GM12865 (cell line): ENCODE measurements around the gene CCSAP.

ENCODE experiments used
- DNase-seq: peaks from one replicate; pipeline ENCODE4 v3.0.0; 2010; ENCODE audit warnings: low read depth
- H3K4me3 ChIP-seq: 2 replicates; pipeline ENCODE4 v1.5.1; 2011; ENCODE audit warnings: mild to moderate bottlenecking, low read depth, low read length, control low read depth
- TF ChIP-seq, protein P1 (sequence below): IDR thresholded peaks from 2 replicates; pipeline ENCODE4 v1.5.1; 2011; ENCODE audit warnings: low read length, control low read depth, low read depth, inconsistent platforms; ENCODE audit not compliant: insufficient read depth; ENCODE audit errors: missing control alignments

The CCSAP gene, protein sequence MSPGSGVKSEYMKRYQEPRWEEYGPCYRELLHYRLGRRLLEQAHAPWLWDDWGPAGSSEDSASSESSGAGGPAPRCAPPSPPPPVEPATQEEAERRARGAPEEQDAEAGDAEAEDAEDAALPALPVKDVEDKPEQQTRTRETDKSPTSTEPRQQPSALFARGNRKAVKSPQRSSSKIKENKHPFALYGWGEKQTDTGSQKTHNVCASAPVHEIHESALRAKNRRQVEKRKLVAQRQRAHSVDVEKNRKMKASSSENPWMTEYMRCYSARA

GRCh38 chr1:229342656-229343569 is at the start of gene CCSAP:
CCSAP (minus strand) TSS chr1:229343047; CDS start chr1:229342465, 582 bp downstream.
- H3K4me3 ChIP-seq: peak within 1 kb of the TSS; percentile 76
- DNase-seq: peak; percentile 55
- TF ChIP-seq, protein P1, sequence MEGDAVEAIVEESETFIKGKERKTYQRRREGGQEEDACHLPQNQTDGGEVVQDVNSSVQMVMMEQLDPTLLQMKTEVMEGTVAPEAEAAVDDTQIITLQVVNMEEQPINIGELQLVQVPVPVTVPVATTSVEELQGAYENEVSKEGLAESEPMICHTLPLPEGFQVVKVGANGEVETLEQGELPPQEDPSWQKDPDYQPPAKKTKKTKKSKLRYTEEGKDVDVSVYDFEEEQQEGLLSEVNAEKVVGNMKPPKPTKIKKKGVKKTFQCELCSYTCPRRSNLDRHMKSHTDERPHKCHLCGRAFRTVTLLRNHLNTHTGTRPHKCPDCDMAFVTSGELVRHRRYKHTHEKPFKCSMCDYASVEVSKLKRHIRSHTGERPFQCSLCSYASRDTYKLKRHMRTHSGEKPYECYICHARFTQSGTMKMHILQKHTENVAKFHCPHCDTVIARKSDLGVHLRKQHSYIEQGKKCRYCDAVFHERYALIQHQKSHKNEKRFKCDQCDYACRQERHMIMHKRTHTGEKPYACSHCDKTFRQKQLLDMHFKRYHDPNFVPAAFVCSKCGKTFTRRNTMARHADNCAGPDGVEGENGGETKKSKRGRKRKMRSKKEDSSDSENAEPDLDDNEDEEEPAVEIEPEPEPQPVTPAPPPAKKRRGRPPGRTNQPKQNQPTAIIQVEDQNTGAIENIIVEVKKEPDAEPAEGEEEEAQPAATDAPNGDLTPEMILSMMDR: no peak

- TF ChIP-seq, protein P1: no peak
- DNase-seq: no peak
- no peak overlapping the region for H3K4me3 ChIP-seq
Measured at GRCh38 chr1:229390130-229390529, 47.3 kb upstream of the CCSAP start.

- no peak for DNase-seq
- H3K4me3 ChIP-seq: no peak overlapping the region
- TF ChIP-seq, protein P1: no peak
Measured at GRCh38 chr1:229388897-229389580, 46.2 kb upstream of the CCSAP start.

DNA sequence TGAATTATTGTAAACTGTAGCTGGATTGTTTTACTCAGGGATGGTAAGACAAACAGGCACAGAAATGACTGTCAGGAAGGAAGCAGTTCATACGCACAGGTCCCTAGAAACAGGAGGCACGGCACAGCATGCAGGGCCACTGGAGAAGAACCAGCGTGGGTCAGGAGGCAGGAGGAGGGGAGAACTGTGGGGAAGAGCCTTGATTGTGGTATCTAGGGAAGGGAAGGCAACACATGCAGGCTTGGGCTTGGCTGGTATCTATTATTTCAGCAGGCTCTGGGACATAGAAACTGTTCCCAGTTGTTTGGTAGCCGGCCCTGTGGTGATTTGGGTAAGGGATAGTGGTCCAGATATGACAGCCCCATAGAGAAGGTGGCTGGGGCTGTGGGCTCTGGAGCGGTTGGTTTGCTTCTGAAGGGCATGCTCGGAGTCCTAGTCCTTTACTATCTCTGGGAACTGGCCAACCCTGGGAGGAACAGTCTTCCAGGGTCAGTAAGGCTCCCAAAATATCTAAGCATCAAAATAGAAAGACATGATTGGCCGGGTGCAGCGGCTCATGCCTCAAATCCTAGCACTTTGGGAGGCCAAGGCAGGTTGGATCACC is 43.1 kb upstream of the CCSAP start:
- TF ChIP-seq, protein P1: no peak
- no peak overlapping the region for H3K4me3 ChIP-seq
- DNase-seq: no peak

- TF ChIP-seq, protein P1: no peak
- no peak overlapping the region for H3K4me3 ChIP-seq
- peak; percentile 18 for DNase-seq
Measured at GRCh38 chr1:229384822-229385221, 42.0 kb upstream of the CCSAP start.

DNA sequence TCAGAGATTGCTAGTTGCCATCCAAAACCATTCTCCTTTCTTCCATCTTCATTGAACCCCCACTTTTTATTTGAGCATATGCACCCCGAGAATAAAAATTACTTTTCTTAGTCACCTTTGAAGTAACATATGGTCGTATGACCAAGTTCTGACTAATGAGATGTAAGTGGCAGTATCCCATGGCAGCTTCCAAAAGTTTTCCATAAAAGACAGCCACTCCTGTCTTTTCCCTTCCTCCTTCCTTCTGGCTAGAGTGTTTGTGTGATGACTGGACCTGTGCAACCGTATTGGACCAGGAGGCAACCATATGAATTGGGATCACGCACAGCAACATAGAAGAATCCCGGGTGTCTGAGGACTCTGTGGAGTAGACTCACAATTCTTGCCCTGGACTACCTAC is 41.1 kb upstream of the CCSAP start:
- TF ChIP-seq, protein P1: no peak
- no peak overlapping the region for H3K4me3 ChIP-seq
- DNase-seq: no peak
